Measurements from ENCODE around the gene ASB16. TPM values are rescaled to one million over a fixed set of nuclear protein-coding genes. Genes with fewer than 3 reads are reported as not detected.
"Not testable (repeated sequence)": the region's sequence is repeated elsewhere in the genome, so short reads cannot be mapped to it uniquely, and the experiment has no call there.

The ASB16 gene
- total and polyA plus RNA-seq, 3 donors from 2014 or later, result 0.86 to 5.7 (median 2.5) TPM

DNA sequence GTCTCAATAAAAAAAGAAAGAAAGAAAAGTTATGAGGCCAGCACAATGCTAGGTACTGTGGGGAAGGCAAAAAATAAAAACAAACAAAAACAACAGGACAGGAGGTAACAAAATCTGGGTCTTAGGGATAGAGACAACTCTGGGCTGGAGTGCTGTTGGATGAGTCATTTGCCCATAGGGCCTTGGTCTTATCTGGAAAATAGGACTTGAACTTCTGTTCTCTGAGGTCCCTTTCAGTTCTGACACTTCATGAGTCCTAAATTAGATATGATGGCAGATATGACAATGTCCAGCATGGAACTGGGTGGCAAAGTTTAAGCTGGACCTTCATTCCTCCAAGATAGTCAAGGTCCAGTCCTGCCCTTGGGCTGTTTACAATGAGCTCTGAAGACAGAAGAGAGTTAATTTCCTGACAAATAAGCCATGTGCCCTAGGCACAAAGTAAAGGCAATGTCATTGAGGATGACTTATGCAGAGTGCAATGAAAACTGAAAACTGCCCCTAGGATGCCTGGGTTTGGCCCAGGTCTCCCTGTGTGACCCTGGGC lies 38.2 kb upstream of the ASB16 start:
- no peak overlapping the region for H3K27ac ChIP-seq
- H3K9me3 ChIP-seq, result no peaks in the 10 kb centered on the region
- H3K4me1 ChIP-seq, result no peaks in the 10 kb centered on the region
- H3K36me3 ChIP-seq (ENCODE audit: low read depth, missing control alignments), result no peaks in the 10 kb centered on the region
- no peak overlapping the region for H3K4me3 ChIP-seq
- no peak for DNase-seq
- intact Hi-C loops (cut with DNase I; ENCODE audit: low total_unique reads), result no loop called here
- TF ChIP-seq POLR2A (IDR thresholded peaks at IDR 0.05), result no peak
- TF ChIP-seq, protein P1, sequence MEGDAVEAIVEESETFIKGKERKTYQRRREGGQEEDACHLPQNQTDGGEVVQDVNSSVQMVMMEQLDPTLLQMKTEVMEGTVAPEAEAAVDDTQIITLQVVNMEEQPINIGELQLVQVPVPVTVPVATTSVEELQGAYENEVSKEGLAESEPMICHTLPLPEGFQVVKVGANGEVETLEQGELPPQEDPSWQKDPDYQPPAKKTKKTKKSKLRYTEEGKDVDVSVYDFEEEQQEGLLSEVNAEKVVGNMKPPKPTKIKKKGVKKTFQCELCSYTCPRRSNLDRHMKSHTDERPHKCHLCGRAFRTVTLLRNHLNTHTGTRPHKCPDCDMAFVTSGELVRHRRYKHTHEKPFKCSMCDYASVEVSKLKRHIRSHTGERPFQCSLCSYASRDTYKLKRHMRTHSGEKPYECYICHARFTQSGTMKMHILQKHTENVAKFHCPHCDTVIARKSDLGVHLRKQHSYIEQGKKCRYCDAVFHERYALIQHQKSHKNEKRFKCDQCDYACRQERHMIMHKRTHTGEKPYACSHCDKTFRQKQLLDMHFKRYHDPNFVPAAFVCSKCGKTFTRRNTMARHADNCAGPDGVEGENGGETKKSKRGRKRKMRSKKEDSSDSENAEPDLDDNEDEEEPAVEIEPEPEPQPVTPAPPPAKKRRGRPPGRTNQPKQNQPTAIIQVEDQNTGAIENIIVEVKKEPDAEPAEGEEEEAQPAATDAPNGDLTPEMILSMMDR (IDR thresholded peaks at IDR 0.05), result no peak
- H3K27me3 ChIP-seq, result no peaks in the 10 kb centered on the region

GRCh38 chr17:44133918-44134476 lies 36.5 kb upstream of the ASB16 start:
- no peak for TF ChIP-seq POLR2A (IDR thresholded peaks at IDR 0.05)
- TF ChIP-seq, protein P1 (IDR thresholded peaks at IDR 0.05), result no peak
- peaks cover 8% of the 10 kb centered on the region for H3K4me1 ChIP-seq
- H3K4me3 ChIP-seq, result no peak overlapping the region
- no peaks in the 10 kb centered on the region for H3K9me3 ChIP-seq
- no peaks in the 10 kb centered on the region for H3K27me3 ChIP-seq
- WGBS, 2 donors, result 79 to 86% methylated on average over 1 to 4 of the region's 4 CpGs
- H3K27ac ChIP-seq, result no peak overlapping the region
- H3K36me3 ChIP-seq (ENCODE audit: low read depth, missing control alignments), result no peaks in the 10 kb centered on the region
- intact Hi-C loops (cut with DNase I; ENCODE audit: low total_unique reads), result no loop called here
- DNase-seq, result no peak

- no peaks in the 10 kb centered on the region for H3K27me3 ChIP-seq
- peaks cover 8% of the 10 kb centered on the region for H3K4me1 ChIP-seq
- 88 to 89% methylated on average over 9 of the region's 9 CpGs for WGBS, 2 donors
- TF ChIP-seq, protein P1 (IDR thresholded peaks at IDR 0.05), result no peak
- TF ChIP-seq POLR2A (IDR thresholded peaks at IDR 0.05), result no peak
- no peaks in the 10 kb centered on the region for H3K36me3 ChIP-seq (ENCODE audit: low read depth, missing control alignments)
- no peaks in the 10 kb centered on the region for H3K9me3 ChIP-seq
- H3K27ac ChIP-seq, result no peak overlapping the region
- intact Hi-C loops (cut with DNase I; ENCODE audit: low total_unique reads), result no loop called here
- no peak for DNase-seq
- no peak overlapping the region for H3K4me3 ChIP-seq
These were observed 35.5 kb upstream of the ASB16 start for GRCh38 chr17:44134752-44135568.

- no peaks in the 10 kb centered on the region for H3K9me3 ChIP-seq
- H3K36me3 ChIP-seq (ENCODE audit: low read depth, missing control alignments), result no peaks in the 10 kb centered on the region
- peak; percentile 28 for DNase-seq
- peaks cover 14% of the 10 kb centered on the region for H3K4me1 ChIP-seq
- TF ChIP-seq, protein P1 (IDR thresholded peaks at IDR 0.05), result no peak
- no peak for TF ChIP-seq POLR2A (IDR thresholded peaks at IDR 0.05)
- 33 to 37% methylated on average over 4 to 20 of the region's 20 CpGs for WGBS, 2 donors
- H3K4me3 ChIP-seq, result no peak overlapping the region
- H3K27me3 ChIP-seq, result no peaks in the 10 kb centered on the region
- H3K27ac ChIP-seq, result no peak overlapping the region
- intact Hi-C loops (cut with DNase I; ENCODE audit: low total_unique reads), result no loop called here
These were observed 32.4 kb upstream of the ASB16 start for GRCh38 chr17:44137891-44138709.

GRCh38 chr17:44143921-44144320 lies 26.6 kb upstream of the ASB16 start:
- H3K9me3 ChIP-seq; intact Hi-C loops (cut with DNase I; ENCODE audit: low total_unique reads); H3K36me3 ChIP-seq (ENCODE audit: low read depth, missing control alignments); H3K27ac ChIP-seq; H3K4me1 ChIP-seq; H3K27me3 ChIP-seq; DNase-seq; H3K4me3 ChIP-seq: not testable (repeated sequence)
- 89 to 95% methylated on average over 8 of the region's 8 CpGs for WGBS, 2 donors
